Chondrocyte (in vitro differentiated cells): ENCODE data around the gene ATP5F1B. TPM values are rescaled to one million over a fixed set of nuclear protein-coding genes. Genes with fewer than 3 reads are reported as not detected.

ENCODE experiments used
- DNase-seq: peaks from one replicate; pipeline ENCODE4 v3.0.0; 2021; ENCODE audit warnings: mixed read lengths, low spot score
- H3K27ac Mint-ChIP-seq: one replicate; pipeline ENCODE4 v1.8.0; 2021; ENCODE audit warnings: mild to moderate bottlenecking, moderate library complexity, mixed read lengths; ENCODE audit not compliant: unreplicated experiment
- H3K27me3 Mint-ChIP-seq: 2 replicates; pipeline ENCODE4 v1.8.0; 2021; ENCODE audit warnings: low read depth, mixed read lengths
- H3K36me3 Mint-ChIP-seq: 2 replicates; pipeline ENCODE4 v1.8.0; 2021; ENCODE audit warnings: low read depth, mixed read lengths
- H3K4me1 Mint-ChIP-seq: 2 replicates; pipeline ENCODE4 v1.8.0; 2021; ENCODE audit warnings: low read depth, mild to moderate bottlenecking, mixed read lengths
- H3K4me3 Mint-ChIP-seq: one replicate; pipeline ENCODE4 v1.8.0; 2021; ENCODE audit warnings: mild to moderate bottlenecking, moderate library complexity, mixed read lengths; ENCODE audit not compliant: unreplicated experiment
- H3K9me3 Mint-ChIP-seq: 2 replicates; pipeline ENCODE4 v1.8.0; 2021; ENCODE audit warnings: low read depth, mixed read lengths
- total RNA-seq: library from RNA; stranded (reverse); gene quantifications from 3 replicates; pipeline ENCODE4 v1.2.1, GENCODE V29; 2021
- TF ChIP-seq, protein P1 (sequence below): fragments of 200-600 bp; sonication (generic); IDR thresholded peaks from 2 replicates; pipeline ENCODE4 v1.5.0; 2021; ENCODE audit warnings: antibody characterized with exemption, mild to moderate bottlenecking, moderate library complexity

Gene ATP5F1B
- total RNA-seq, 1 donor from 2014 or later: 380 TPM

DNA sequence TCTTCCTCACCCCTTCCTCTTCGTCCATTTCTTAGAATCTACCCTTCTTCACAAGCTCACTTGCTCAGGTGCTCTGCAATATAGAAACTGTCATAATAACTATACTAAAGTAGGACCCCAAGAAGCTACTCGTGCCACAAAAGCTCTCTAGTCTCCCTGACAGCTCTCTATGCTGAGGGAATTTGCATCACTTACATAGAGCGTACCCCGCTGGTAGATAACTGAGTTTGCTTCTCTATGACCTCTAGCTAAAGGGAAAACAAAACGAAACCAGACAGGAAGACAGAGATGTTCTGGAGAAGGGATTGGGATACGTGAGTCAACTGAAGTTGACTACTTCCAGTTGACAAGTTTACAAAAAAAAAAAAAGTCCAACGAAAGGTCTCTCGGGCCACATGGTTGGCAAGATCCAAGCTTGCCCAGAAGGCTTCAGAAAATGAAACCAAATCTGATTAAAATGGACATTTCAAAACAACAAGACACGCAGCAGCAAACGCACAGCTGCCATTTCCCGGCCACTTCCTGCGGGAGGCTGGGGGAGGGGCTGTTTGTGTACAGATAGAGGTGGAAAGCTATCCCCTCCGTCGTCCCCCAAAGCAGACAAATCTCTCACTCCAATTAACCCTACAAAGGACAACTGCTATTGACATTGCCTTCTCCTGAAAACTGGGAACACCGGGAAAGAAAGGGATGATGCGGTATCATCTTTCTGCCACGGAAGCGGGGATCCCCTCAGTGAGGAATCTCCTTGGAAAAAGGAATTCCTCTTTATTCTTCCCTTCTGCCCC lies 16.9 kb downstream of the ATP5F1B start:
- TF ChIP-seq, protein P1, sequence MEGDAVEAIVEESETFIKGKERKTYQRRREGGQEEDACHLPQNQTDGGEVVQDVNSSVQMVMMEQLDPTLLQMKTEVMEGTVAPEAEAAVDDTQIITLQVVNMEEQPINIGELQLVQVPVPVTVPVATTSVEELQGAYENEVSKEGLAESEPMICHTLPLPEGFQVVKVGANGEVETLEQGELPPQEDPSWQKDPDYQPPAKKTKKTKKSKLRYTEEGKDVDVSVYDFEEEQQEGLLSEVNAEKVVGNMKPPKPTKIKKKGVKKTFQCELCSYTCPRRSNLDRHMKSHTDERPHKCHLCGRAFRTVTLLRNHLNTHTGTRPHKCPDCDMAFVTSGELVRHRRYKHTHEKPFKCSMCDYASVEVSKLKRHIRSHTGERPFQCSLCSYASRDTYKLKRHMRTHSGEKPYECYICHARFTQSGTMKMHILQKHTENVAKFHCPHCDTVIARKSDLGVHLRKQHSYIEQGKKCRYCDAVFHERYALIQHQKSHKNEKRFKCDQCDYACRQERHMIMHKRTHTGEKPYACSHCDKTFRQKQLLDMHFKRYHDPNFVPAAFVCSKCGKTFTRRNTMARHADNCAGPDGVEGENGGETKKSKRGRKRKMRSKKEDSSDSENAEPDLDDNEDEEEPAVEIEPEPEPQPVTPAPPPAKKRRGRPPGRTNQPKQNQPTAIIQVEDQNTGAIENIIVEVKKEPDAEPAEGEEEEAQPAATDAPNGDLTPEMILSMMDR: no peak
- no peak for DNase-seq
- Mint-ChIP-seq H3K27me3 (no peaks in the 10 kb centered on the region), H3K4me1 (peaks cover 59% of the 10 kb centered on the region), H3K27ac (peak overlapping the region; percentile 97), H3K36me3 (no peaks in the 10 kb centered on the region), H3K4me3 (peak overlapping the region; percentile 97), H3K9me3 (no peaks in the 10 kb centered on the region)

DNA sequence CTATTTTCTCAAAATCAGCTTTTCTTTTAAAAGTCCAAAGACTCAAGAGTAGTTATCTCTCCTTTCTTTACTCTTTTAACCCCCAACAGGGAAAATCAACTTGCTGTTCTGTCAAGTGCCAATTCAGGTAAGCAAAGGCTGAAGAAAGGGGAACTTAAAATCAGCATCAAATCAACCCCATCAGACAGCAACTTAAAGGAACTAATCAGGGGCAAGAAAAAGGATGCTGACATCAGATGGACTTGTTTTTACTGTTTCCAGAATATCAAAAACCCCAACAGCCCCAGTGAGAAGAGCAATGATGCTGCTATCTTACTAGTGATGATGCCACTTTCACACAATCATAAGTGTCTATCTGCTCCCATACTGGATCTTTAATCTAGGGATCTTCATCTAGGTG lies 19.1 kb downstream of the ATP5F1B start:
- no peaks in the 10 kb centered on the region for H3K27me3 Mint-ChIP-seq
- H3K4me1 Mint-ChIP-seq: peaks cover 47% of the 10 kb centered on the region
- H3K27ac Mint-ChIP-seq: no peak overlapping the region
- DNase-seq: no peak
- peaks cover 2% of the 10 kb centered on the region for H3K36me3 Mint-ChIP-seq
- no peaks in the 10 kb centered on the region for H3K9me3 Mint-ChIP-seq
- TF ChIP-seq, protein P1: no peak
- H3K4me3 Mint-ChIP-seq: no peak overlapping the region

DNA sequence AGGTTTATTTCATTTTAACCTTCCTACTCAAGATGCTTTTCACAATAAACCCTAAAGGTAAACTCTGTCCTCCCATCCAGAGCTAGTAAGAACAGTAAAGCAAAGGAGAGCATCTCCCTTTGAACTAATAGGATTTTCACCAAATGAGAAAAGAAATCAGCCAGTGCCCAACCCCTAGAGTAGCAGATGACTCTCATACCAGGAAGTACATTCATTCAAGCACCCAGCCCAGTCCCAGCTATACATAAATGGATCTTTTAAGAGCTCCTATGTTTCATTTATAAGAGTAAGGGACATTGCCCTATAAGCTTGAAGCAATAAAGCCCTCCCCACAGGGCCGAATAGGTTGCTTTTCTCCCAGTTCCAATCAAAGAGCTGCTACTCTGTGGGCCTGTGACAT lies 23.2 kb downstream of the ATP5F1B start:
- no peaks in the 10 kb centered on the region for H3K9me3 Mint-ChIP-seq
- peaks cover 9% of the 10 kb centered on the region for H3K36me3 Mint-ChIP-seq
- peaks cover 16% of the 10 kb centered on the region for H3K4me1 Mint-ChIP-seq
- H3K27ac Mint-ChIP-seq: no peak overlapping the region
- TF ChIP-seq, protein P1: no peak
- no peak for DNase-seq
- H3K27me3 Mint-ChIP-seq: no peaks in the 10 kb centered on the region
- no peak overlapping the region for H3K4me3 Mint-ChIP-seq

DNA sequence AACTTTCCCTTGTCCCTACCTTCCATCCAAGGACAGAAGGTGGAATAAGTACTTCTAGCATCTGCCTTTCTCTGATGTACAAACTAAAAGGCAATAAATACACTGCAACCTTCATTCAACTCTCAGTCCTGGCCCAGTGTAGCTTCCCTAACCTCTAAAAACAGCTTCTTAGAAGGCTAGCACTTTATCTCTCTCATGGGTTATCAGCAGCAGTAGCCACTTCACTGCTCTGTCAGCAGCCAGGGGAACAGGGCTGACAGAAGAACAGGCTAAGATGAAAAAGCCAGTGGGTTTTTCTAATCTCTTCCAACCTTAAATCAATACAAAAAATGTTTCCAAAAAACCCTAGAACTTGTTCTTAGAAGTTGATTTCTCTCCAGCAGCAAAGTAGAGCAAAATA lies 28.9 kb downstream of the ATP5F1B start:
- no peaks in the 10 kb centered on the region for H3K9me3 Mint-ChIP-seq
- H3K36me3 Mint-ChIP-seq: peaks cover 45% of the 10 kb centered on the region
- no peak overlapping the region for H3K27ac Mint-ChIP-seq
- no peak for DNase-seq
- no peaks in the 10 kb centered on the region for H3K4me1 Mint-ChIP-seq
- no peaks in the 10 kb centered on the region for H3K27me3 Mint-ChIP-seq
- H3K4me3 Mint-ChIP-seq: no peak overlapping the region
- TF ChIP-seq, protein P1: no peak

DNA sequence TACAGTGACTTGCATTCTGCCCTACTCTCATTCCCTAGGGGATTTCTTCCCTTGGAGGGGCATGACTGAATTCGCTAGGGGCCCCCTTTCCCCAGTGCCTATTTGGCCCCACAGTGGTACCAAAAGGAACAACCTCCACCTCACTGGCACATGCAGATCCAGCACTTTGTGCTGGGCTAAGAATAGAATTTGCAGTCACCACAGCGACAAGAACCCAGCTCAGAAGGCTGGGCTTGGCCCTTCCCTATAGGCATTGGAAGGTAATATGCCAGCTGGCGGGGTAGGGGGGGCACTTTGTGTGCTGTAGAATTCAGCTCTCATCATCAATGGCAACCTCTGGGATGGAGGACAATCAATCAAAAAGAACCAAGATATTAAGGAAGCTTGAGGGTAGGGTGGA lies 29.5 kb downstream of the ATP5F1B start:
- H3K27me3 Mint-ChIP-seq: no peaks in the 10 kb centered on the region
- no peaks in the 10 kb centered on the region for H3K4me1 Mint-ChIP-seq
- TF ChIP-seq, protein P1: no peak
- no peak overlapping the region for H3K4me3 Mint-ChIP-seq
- H3K27ac Mint-ChIP-seq: no peak overlapping the region
- no peak for DNase-seq
- H3K36me3 Mint-ChIP-seq: peaks cover 52% of the 10 kb centered on the region
- no peaks in the 10 kb centered on the region for H3K9me3 Mint-ChIP-seq
